DMS114 treated with DMSO at 0.1 percent for 48 hours (cell line): ENCODE data around the gene SLC5A9.

Experiments used
- DNase-seq: peaks from one replicate; lab custom pipeline; 2025; ENCODE audit not compliant: unreplicated experiment; lab: John Stamatoyannopoulos, UW

SLC5A9 gene

GRCh38 chr1:48222501-48223242, at the start of gene SLC5A9:
Gene SLC5A9 (plus strand): TSS chr1:48222716. CDS start chr1:48222737, 21 bp downstream.
- no peak for DNase-seq

GRCh38 chr1:48175116-48175515, 47.4 kb upstream of the SLC5A9 start:
- DNase-seq = no peak

- no peak for DNase-seq
Measured at GRCh38 chr1:48177257-48177656, 45.3 kb upstream of the SLC5A9 start.

GRCh38 chr1:48181669-48182367, 40.7 kb upstream of the SLC5A9 start:
- DNase-seq = no peak

- DNase-seq = no peak
Measured at GRCh38 chr1:48182439-48182838, 40.1 kb upstream of the SLC5A9 start.

- DNase-seq = no peak
Measured at GRCh38 chr1:48186306-48186839, 36.1 kb upstream of the SLC5A9 start.

GRCh38 chr1:48187969-48188563, 34.5 kb upstream of the SLC5A9 start:
- DNase-seq = no peak

GRCh38 chr1:48190881-48191280, 31.6 kb upstream of the SLC5A9 start:
- DNase-seq = no peak

GRCh38 chr1:48194801-48195200, 27.7 kb upstream of the SLC5A9 start:
- no peak for DNase-seq

GRCh38 chr1:48196237-48196636, 26.3 kb upstream of the SLC5A9 start:
- DNase-seq = no peak

- DNase-seq = no peak
Measured at GRCh38 chr1:48198970-48199369, 23.5 kb upstream of the SLC5A9 start.

GRCh38 chr1:48200166-48200900, 22.2 kb upstream of the SLC5A9 start:
- no peak for DNase-seq

GRCh38 chr1:48202030-48202752, 20.3 kb upstream of the SLC5A9 start:
- DNase-seq = peak; percentile 67

- peak; percentile 27 for DNase-seq
Measured at GRCh38 chr1:48203287-48203900, 19.1 kb upstream of the SLC5A9 start.

- DNase-seq = no peak
Measured at GRCh38 chr1:48205522-48205921, 17.0 kb upstream of the SLC5A9 start.

GRCh38 chr1:48206371-48206770, 16.1 kb upstream of the SLC5A9 start:
- no peak for DNase-seq

- DNase-seq = no peak
Measured at GRCh38 chr1:48207131-48207530, 15.4 kb upstream of the SLC5A9 start.

- no peak for DNase-seq
Measured at GRCh38 chr1:48207536-48208075, 14.9 kb upstream of the SLC5A9 start.

- no peak for DNase-seq
Measured at GRCh38 chr1:48208251-48208650, 14.3 kb upstream of the SLC5A9 start.

GRCh38 chr1:48208652-48209051, 13.9 kb upstream of the SLC5A9 start:
- DNase-seq = no peak
